HG02943 (cell line): Measurements from ENCODE around the gene PHACTR3.

ENCODE experiments used
- ATAC-seq: cut with Tn5 transposase; IDR thresholded peaks from one replicate; pipeline ENCODE4 v1.9.1; 2021; ENCODE audit warnings: mild to moderate bottlenecking, low read depth, moderate library complexity; ENCODE audit not compliant: unreplicated experiment

The PHACTR3 gene

GRCh38 chr20:59666586-59666985 is 62.2 kb downstream of the PHACTR3 start:
- no peak for ATAC-seq

DNA sequence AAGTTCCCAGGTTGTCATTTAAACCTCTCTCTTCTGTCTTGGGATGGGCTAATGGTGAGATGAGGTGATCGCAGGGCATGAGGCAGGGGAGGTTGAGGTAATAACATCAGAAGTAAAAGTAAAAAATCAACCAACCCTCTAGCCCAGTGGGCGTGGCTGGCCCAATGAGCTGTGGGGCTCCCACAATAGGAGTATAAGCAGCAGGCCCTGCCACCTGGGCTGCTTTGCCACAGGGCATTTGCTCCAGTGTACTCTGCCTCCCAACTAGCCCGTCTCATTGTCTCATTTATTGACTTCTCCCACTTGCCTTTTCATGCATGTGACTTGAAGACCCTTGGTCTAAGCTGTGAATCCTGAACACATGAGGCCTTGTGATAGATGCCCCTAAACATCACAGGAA is 62.8 kb downstream of the PHACTR3 start:
- no peak for ATAC-seq

DNA sequence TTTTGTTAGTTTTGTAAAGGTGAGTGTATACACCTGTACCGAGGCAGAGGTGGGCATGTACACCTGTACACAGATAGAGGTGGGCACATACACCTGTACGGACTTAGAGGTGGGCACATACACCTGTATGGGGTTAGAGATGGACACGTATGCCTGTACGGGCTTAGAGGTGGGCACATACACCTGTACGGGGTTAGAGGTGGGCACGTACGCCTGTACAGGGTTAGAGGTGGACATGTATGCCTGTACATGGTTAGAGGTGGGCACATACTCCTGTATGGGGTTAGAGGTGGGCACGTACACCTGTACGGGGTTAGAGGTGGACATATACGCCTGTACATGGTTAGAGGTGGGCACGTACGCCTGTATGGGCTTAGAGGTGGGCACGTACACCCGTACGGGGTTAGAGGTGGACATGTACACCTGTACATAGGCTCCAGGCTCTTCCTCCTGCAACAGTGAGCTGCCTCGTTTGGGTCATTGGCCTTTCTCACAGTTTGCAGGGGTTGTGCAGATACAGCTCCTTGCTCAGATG is 63.7 kb downstream of the PHACTR3 start:
- no peak for ATAC-seq

DNA sequence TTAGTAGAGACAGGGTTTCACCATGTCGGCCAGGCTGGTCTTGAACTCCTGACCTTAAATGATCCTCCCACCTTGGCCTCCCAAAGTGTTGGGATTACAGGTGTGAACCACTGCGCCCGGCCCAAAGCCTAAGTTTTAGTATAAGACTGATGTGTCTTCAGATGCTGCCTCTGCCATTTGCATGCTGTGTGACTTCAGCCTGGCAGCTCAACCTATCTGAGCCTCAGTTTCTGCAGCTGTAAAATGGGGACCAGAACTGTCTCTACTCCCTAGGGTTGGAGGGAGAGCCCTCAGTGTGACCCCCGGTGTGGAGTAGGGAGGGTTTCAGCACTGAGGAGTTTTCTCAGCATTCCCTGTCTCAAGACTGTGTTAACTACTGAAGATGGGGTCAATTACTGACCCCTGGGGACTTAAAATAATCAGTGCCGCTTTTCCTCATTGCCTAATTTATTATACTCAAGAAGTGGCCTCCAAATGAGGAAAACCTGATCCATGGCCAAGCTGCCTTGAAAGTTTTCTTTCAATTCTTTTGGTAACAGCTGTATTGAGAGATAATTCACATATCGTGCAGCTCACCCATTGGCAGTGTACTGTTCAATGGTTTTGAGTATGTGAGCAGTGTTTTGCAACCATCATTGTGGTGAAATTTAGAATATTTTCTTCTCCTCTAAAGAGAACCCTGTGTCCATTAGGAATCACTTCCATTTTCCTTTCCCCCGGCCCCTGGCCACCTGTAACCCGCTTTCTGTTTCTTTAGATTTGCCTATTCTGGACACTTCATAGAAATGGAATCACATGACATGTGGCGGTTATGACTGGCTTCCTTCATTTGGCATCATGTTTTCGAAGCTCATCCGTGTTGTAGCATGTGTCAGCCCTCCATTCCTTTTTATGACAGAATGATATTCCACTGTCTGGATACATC is 64.8 kb downstream of the PHACTR3 start:
- no peak for ATAC-seq

DNA sequence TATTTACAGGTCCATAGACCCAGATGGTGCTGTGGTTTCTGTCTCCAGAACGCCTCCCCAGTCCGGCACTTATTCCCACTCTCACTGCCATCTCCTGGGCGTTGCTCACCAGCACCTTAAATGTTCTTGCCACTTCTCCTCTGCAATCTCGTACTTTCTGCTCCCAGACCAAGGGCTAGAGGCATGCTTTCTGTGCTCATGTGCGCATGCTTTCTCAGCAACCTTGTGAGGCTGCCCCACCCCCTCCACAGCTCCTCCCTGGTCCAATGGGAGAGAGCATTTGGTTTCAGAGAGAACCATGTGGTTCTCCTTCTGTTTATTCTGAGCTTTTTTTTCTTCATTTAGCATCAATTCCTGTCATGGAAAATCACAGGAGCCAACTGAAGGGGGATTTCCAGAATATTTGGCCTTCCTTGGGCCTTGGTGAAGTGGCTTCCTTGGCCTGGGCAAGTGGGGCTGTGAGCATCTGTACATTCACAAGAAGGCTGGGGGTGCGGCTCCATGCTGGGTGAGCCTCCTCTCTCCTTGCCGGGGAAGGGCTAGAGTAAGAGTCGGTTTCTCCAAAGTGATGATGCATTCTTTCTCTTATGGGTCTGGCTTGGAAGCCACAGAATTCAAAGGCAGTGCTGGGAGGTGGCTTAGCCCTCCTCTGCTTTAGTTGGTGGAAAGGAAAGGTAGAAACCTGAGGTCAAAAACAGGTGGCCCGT is 66.6 kb downstream of the PHACTR3 start:
- no peak for ATAC-seq

DNA sequence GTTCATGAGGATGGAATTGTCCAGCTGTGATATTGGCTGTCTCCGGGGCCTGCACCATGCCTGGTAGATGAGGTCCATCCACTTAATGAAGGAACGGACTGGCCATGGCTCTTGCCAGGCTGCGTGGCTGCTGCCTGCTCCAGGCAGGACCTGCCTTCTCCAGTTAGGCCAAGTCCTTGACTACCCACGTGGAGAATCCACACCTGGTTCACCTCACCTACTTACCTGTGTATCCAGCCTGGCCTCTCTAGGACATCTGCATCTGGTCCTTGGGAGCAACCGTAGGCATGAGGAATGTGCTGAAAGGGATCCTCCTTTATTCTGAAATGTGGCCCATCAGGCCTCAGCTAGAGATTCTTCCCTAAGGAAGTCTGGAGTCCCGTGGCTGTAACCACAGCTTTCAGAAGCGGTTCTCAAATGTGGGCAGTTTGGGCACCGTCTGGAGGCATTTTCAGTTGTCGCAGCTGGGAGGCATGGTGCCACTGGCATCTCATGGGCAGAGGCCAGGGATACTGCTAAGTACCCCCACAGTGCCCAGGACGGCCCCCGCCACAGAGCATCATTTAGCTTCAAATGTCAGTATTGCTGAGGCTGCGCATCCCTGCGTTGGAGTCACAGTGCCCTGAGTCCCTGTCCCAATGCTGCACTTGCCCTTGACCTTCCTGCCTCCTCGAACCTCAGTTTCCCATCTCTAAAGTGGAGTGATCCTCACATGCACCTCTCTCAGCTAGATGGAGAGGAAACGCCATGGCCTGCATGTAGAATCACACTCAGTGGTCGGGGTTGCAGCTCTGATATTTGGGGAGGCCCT is 67.5 kb downstream of the PHACTR3 start:
- ATAC-seq: no peak

DNA sequence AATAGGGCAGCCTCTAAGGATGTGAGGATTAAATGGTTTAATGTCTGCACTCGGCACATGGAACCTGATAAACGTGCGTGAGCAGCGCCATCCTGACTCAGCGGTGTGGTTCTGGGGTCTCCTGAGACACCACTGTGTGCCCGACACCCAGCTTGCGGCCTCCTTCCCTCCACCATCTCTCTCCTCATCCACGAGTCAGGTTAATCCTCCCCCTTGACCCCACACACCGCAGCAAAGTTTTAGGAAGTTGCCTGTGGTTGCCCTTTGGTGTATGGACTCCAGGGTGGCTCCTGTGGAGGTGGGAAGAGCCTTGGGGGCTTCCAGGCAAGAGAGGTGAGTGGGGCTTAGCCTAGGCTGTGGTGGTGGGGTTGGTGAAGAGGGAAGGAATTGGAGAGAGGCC is 68.2 kb downstream of the PHACTR3 start:
- ATAC-seq: no peak

GRCh38 chr20:59673288-59673997 is 69.1 kb downstream of the PHACTR3 start:
- ATAC-seq: no peak

DNA sequence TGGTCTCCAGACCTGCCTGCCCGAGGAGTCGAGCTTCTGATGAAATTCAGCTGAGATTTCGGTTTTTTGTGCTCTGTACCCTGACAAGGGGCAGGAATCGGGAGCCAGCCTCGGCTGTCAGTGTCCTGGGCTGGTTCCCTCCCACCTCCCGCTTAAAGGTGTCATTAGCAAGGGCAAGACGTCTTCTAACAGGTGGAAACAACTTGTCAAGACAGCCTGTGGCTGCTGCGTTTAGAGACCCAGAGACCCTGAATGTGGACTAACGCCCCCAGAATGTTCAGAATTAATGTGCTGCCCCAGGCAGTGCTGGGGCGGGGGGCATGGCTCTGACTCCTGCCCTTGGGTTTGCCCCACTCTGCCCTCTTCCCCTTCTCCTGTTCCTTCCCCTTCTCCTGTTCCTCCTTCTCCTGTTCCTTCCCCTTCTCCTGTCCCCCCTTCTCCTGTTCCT is 69.7 kb downstream of the PHACTR3 start:
- ATAC-seq: no peak

DNA sequence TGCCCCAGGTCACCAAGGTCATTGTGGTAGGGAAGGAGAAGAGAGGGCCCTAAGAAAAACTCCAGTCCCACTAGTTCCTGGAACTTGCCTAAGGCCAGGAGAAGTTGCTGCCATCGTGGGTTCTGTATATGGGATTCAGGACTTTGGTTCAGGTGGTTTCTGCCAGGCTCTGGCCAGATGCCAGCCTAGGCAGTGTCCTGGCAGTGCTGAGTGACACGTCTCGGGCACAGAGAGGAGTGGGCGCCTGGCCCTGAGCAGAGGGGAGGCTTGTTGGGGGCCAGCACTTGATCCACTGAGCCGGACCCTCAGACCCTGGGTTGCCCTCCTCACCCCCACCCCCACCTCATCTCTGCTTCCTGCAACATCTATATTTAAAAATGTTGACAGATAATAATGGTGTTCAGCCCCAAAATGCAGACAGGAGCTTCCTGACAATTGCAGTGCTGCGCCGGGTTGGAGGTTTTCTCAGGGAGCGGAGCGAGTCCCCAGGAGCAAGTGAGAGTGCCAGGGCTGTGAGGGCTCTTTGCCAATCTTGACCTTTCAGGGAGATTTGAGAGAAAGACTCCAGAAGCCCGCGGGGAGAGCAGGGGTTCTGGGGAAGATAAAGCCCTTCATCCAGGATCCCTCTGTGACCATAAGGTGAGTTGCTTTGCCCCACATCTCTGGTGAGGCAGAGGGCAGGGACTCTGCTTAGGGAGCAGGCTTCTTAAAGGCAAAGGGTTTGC is 71.9 kb downstream of the PHACTR3 start:
- no peak for ATAC-seq

DNA sequence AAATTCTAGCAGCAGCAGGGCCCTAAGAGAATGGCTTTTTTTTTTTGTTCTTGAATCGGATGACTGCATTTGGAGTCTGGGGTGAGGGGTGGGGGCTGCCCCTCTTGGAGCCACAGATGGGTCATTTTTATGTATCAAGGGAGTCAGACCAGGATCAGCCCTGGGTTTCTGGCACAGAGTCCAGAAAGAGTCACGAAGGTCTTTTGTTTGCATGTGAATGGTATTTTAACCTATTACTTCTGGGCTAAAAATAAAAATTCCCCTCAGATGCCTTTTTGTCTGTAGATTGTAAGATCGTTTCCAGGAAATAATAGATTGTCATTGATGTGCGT is 72.5 kb downstream of the PHACTR3 start:
- ATAC-seq: no peak

- ATAC-seq: no peak
Observed at GRCh38 chr20:59677586-59677985, 73.2 kb downstream of the PHACTR3 start.

- ATAC-seq: no peak
Observed at GRCh38 chr20:59678288-59678687, 73.9 kb downstream of the PHACTR3 start.

- no peak for ATAC-seq
Observed at GRCh38 chr20:59678951-59679350, 74.6 kb downstream of the PHACTR3 start.

DNA sequence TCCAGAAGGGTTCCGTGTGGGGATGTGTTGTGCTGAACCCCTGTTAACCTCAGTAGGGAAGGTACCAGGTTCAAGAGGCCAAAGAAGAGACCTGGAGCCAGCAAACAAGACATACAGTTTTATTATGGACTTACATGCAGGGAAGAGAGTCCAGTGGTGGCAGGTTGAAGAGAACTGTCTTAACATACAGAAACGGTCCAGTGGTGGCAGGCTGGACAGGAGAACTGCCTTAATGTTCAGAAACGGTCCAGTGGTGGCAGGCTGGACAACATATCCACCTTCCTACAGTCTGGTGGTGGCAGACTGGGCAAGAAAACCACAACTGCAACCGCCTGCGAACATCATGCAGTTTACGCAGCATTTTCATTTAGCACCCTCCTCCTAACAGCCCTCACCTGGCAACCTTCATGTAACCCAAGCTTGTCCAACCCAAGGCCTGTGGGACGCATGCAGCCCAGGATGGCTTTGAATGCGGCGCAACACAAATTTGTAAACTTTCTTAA is 75.9 kb downstream of the PHACTR3 start:
- ATAC-seq: no peak

- ATAC-seq: no peak
Observed at GRCh38 chr20:59680852-59681251, 76.5 kb downstream of the PHACTR3 start.

DNA sequence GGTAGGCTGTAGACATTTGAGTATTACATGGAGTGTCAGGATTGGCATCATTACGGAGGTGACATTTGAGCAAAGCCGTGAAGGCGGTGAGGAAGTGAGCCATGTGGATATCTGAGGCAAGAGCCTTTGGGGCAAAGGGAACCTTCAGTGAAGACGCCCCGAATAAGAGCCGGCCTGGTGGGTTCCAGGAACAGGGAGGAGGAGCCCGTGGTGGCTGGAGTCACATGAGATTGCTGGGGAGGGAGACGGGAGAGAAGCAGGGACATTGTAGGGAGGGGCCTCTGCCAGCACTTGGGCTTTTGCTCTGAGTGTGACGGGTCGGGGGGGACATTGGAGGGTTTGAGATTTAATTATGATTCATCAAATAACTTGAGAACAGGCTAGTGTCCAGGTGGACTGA is 78.3 kb downstream of the PHACTR3 start:
- ATAC-seq: no peak

- no peak for ATAC-seq
Observed at GRCh38 chr20:59683181-59683580, 78.8 kb downstream of the PHACTR3 start.

DNA sequence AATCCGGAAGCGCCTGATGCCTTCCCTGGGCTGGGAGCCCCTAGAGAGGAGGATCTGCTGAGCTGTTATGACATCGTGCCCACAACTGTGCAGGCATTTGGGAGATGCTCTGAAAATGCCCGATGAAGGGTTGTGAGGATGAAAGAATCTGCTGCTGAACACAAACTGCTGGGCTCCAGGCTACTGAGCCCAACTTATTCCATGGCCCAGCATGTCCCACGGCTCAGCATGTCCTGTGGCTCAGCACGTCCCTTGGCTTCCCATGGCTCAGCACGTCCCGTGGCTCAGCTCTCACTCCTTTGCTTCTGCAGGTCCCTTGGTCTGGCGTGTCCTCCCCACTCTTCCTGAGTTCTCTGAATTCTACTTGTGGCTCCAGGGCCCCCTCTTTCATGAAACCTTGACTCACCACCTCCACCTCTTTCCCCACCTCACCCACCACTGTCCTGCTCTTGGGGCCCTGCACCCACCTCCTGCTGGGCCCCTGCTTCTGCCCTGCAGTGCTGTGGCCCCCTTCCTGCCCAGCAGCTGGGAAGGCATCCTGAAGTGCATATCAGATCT is 80.4 kb downstream of the PHACTR3 start:
- no peak for ATAC-seq
